ENCODE data around the gene SPSB4.

SPSB4 gene

GRCh38 chr3:141150931-141151330 lies 99.8 kb downstream of the SPSB4 start:
- no peak for DNase-seq (ENCODE audit: low read depth)
- H3K4me3 ChIP-seq (ENCODE audit: low read depth, low read length) = no peak overlapping the region
- no peak for TF ChIP-seq CTCF (conservative IDR thresholded peaks at IDR 0.05; ENCODE audit: low read depth, low read length)

GRCh38 chr3:141151439-141151838 lies 100.3 kb downstream of the SPSB4 start:
- no peak for DNase-seq (ENCODE audit: low read depth)
- H3K4me3 ChIP-seq (ENCODE audit: low read depth, low read length) = no peak overlapping the region
- TF ChIP-seq CTCF (conservative IDR thresholded peaks at IDR 0.05; ENCODE audit: low read depth, low read length) = no peak

GRCh38 chr3:141152130-141152529 lies 101.0 kb downstream of the SPSB4 start:
- no peak for TF ChIP-seq CTCF (conservative IDR thresholded peaks at IDR 0.05; ENCODE audit: low read depth, low read length)
- DNase-seq (ENCODE audit: low read depth) = no peak
- no peak overlapping the region for H3K4me3 ChIP-seq (ENCODE audit: low read depth, low read length)

GRCh38 chr3:141152801-141153678 lies 101.9 kb downstream of the SPSB4 start:
- TF ChIP-seq CTCF (conservative IDR thresholded peaks at IDR 0.05; ENCODE audit: low read depth, low read length) = no peak
- H3K4me3 ChIP-seq (ENCODE audit: low read depth, low read length) = no peak overlapping the region
- no peak for DNase-seq (ENCODE audit: low read depth)

- DNase-seq (ENCODE audit: low read depth) = no peak
- TF ChIP-seq CTCF (conservative IDR thresholded peaks at IDR 0.05; ENCODE audit: low read depth, low read length) = no peak
- H3K4me3 ChIP-seq (ENCODE audit: low read depth, low read length) = no peak overlapping the region
Measured at GRCh38 chr3:141153679-141153966, 102.5 kb downstream of the SPSB4 start.

GRCh38 chr3:141164852-141165251 lies 113.7 kb downstream of the SPSB4 start:
- no peak overlapping the region for H3K4me3 ChIP-seq (ENCODE audit: low read depth, low read length)
- no peak for DNase-seq (ENCODE audit: low read depth)
- no peak for TF ChIP-seq CTCF (conservative IDR thresholded peaks at IDR 0.05; ENCODE audit: low read depth, low read length)

- TF ChIP-seq CTCF (conservative IDR thresholded peaks at IDR 0.05; ENCODE audit: low read depth, low read length) = no peak
- DNase-seq (ENCODE audit: low read depth) = no peak
- no peak overlapping the region for H3K4me3 ChIP-seq (ENCODE audit: low read depth, low read length)
Measured at GRCh38 chr3:141167681-141168080, 116.5 kb downstream of the SPSB4 start.
